Measurements from ENCODE around the gene FUCA1. TPM values are rescaled to one million over a fixed set of nuclear protein-coding genes. Genes with fewer than 3 reads are reported as not detected.

The FUCA1 gene
- total and polyA plus RNA-seq, 2 of the 8 experiments (the other 6 are each of a cell fraction or from before 2014, with no cell fraction given) = 5.9 to 6.4 TPM

GRCh38 chr1:23843644-23844043, 24.4 kb downstream of the FUCA1 start (continued):
- TF ChIP-seq, protein P1, sequence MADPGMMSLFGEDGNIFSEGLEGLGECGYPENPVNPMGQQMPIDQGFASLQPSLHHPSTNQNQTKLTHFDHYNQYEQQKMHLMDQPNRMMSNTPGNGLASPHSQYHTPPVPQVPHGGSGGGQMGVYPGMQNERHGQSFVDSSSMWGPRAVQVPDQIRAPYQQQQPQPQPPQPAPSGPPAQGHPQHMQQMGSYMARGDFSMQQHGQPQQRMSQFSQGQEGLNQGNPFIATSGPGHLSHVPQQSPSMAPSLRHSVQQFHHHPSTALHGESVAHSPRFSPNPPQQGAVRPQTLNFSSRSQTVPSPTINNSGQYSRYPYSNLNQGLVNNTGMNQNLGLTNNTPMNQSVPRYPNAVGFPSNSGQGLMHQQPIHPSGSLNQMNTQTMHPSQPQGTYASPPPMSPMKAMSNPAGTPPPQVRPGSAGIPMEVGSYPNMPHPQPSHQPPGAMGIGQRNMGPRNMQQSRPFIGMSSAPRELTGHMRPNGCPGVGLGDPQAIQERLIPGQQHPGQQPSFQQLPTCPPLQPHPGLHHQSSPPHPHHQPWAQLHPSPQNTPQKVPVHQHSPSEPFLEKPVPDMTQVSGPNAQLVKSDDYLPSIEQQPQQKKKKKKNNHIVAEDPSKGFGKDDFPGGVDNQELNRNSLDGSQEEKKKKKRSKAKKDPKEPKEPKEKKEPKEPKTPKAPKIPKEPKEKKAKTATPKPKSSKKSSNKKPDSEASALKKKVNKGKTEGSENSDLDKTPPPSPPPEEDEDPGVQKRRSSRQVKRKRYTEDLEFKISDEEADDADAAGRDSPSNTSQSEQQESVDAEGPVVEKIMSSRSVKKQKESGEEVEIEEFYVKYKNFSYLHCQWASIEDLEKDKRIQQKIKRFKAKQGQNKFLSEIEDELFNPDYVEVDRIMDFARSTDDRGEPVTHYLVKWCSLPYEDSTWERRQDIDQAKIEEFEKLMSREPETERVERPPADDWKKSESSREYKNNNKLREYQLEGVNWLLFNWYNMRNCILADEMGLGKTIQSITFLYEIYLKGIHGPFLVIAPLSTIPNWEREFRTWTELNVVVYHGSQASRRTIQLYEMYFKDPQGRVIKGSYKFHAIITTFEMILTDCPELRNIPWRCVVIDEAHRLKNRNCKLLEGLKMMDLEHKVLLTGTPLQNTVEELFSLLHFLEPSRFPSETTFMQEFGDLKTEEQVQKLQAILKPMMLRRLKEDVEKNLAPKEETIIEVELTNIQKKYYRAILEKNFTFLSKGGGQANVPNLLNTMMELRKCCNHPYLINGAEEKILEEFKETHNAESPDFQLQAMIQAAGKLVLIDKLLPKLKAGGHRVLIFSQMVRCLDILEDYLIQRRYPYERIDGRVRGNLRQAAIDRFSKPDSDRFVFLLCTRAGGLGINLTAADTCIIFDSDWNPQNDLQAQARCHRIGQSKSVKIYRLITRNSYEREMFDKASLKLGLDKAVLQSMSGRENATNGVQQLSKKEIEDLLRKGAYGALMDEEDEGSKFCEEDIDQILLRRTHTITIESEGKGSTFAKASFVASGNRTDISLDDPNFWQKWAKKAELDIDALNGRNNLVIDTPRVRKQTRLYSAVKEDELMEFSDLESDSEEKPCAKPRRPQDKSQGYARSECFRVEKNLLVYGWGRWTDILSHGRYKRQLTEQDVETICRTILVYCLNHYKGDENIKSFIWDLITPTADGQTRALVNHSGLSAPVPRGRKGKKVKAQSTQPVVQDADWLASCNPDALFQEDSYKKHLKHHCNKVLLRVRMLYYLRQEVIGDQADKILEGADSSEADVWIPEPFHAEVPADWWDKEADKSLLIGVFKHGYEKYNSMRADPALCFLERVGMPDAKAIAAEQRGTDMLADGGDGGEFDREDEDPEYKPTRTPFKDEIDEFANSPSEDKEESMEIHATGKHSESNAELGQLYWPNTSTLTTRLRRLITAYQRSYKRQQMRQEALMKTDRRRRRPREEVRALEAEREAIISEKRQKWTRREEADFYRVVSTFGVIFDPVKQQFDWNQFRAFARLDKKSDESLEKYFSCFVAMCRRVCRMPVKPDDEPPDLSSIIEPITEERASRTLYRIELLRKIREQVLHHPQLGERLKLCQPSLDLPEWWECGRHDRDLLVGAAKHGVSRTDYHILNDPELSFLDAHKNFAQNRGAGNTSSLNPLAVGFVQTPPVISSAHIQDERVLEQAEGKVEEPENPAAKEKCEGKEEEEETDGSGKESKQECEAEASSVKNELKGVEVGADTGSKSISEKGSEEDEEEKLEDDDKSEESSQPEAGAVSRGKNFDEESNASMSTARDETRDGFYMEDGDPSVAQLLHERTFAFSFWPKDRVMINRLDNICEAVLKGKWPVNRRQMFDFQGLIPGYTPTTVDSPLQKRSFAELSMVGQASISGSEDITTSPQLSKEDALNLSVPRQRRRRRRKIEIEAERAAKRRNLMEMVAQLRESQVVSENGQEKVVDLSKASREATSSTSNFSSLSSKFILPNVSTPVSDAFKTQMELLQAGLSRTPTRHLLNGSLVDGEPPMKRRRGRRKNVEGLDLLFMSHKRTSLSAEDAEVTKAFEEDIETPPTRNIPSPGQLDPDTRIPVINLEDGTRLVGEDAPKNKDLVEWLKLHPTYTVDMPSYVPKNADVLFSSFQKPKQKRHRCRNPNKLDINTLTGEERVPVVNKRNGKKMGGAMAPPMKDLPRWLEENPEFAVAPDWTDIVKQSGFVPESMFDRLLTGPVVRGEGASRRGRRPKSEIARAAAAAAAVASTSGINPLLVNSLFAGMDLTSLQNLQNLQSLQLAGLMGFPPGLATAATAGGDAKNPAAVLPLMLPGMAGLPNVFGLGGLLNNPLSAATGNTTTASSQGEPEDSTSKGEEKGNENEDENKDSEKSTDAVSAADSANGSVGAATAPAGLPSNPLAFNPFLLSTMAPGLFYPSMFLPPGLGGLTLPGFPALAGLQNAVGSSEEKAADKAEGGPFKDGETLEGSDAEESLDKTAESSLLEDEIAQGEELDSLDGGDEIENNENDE (IDR thresholded peaks at IDR 0.05; ENCODE audit: insufficient replicate concordance, low read length) = no peak
- TF ChIP-seq CTBP2 (IDR thresholded peaks at IDR 0.05; ENCODE audit: borderline replicate concordance, insufficient read depth, insufficient read length, low read length) = no peak

Measured in H1 (cell line).